GM10248 (cell line): Measurements from ENCODE around the gene MBTD1.
"Not testable (repeated sequence)": the region's sequence is repeated elsewhere in the genome, so short reads cannot be mapped to it uniquely, and the experiment has no call there.

Experiments used
- CTCF ChIA-PET: fragments of 300-600 bp; sonication (Branson Sonifier 250); formaldehyde crosslinking; extraction: SDS; loops from one replicate; lab custom pipeline; 2021; ENCODE audit warnings: antibody characterized with exemption; lab: Yijun Ruan, JAX
- POLR2A ChIA-PET: fragments of 350-650 bp; sonication (Branson Sonifier 250); formaldehyde crosslinking; extraction: SDS; loops from one replicate; lab custom pipeline; 2020; ENCODE audit warnings: antibody characterized with exemption; lab: Yijun Ruan, JAX
- DNase-seq: peaks from one replicate; pipeline ENCODE4 v3.0.0; 2012; ENCODE audit errors: extremely low spot score
- TF ChIP-seq, protein P1 (sequence below): IDR thresholded peaks from 2 replicates; pipeline ENCODE4 v1.5.1; 2012; ENCODE audit warnings: mild to moderate bottlenecking, low read depth; ENCODE audit errors: extremely low read depth, missing control alignments, control extremely low read depth

Gene MBTD1

DNA sequence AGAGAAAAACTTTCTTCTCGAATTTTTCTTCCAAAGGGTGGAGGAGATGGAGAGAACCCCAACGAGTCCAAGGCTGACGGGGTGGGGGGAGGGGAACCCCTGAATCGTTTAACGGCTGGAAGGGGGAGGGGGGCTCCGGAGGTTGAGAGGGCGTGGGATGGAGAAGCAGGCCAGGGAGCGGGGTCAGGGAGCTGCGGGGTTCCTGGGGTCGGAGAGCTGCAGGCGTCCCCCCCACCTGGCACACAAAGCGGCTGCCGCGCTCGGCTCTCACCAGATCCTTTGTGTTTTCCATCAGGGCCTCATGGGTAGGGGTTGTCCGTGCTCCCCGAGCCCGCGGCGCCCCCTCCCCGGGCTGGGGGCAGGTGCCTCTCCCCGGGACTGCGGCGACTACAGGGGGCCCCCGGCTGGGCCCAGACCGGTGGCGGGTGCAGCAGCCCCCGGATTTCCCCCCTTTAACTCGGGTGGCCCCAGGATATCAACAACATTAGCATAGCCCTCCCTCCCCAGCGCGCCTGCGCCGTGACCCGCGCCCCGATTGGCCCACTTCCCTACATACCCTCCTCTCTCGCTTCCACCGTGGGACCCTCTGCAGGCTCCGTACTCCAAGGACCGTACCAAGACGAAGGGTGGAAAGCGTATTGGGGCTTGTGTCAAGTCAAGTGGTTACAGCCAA lies at the start of gene MBTD1:
TSS of gene MBTD1 (minus strand) at position 486 of the 673 bp plus-strand sequence. CDS start 34,888 bp downstream, outside the sequence.
- ChIA-PET CTCF (no interaction called here), POLR2A (no interaction called here)
- DNase-seq, result peak; percentile 98
- TF ChIP-seq, protein P1, sequence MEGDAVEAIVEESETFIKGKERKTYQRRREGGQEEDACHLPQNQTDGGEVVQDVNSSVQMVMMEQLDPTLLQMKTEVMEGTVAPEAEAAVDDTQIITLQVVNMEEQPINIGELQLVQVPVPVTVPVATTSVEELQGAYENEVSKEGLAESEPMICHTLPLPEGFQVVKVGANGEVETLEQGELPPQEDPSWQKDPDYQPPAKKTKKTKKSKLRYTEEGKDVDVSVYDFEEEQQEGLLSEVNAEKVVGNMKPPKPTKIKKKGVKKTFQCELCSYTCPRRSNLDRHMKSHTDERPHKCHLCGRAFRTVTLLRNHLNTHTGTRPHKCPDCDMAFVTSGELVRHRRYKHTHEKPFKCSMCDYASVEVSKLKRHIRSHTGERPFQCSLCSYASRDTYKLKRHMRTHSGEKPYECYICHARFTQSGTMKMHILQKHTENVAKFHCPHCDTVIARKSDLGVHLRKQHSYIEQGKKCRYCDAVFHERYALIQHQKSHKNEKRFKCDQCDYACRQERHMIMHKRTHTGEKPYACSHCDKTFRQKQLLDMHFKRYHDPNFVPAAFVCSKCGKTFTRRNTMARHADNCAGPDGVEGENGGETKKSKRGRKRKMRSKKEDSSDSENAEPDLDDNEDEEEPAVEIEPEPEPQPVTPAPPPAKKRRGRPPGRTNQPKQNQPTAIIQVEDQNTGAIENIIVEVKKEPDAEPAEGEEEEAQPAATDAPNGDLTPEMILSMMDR, result no peak

DNA sequence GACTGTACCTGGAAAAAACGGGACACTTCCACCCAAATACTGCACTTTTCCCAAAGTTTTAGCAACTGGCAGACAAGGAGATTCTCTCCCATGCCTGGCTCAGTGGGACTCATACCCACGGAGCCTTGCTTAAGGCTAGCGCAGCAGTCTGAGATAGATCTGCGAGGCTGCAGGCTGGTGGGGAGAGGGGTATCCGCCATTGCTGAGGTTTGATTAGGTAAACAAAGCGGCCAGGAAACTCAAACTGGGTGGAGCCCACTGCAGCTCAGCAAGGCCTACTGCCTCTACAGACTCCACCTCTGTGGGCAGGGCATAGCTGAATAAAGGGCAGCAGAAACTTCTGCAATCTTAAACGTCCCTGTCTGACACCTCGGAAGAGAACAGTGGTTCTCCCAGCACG lies 45.3 kb upstream of the MBTD1 start:
- CTCF ChIA-PET, result no interaction called here
- POLR2A ChIA-PET, result no interaction called here
- TF ChIP-seq, protein P1, result no peak
- no peak for DNase-seq

DNA sequence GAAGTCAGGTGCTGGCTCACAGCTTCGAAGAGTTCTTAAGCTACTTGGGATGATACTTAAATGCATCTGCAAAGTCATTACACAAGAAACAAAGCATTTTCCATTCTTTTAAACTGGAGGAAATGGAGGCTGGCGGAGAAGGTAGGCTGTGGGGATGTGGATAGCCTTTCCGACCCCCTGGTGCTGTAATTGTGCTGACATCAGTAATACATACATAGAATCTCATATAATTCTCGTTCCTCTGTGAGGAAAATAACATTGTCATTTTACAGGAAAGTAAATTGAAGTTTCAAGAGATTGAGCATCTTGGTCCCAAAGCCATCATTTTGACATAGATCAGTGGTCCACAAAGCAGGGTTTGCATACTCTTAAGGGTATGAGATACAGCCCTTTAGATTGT lies 40.0 kb upstream of the MBTD1 start:
- no peak for DNase-seq
- TF ChIP-seq, protein P1, result no peak
- ChIA-PET POLR2A (no interaction called here), CTCF (interaction anchor here (1.1 to 3.0 kb wide), 7 partner anchors 13 to 807 kb away, joined by 3 to 16 read pairs (median 5); no protein-coding TSS in a partner anchor)

DNA sequence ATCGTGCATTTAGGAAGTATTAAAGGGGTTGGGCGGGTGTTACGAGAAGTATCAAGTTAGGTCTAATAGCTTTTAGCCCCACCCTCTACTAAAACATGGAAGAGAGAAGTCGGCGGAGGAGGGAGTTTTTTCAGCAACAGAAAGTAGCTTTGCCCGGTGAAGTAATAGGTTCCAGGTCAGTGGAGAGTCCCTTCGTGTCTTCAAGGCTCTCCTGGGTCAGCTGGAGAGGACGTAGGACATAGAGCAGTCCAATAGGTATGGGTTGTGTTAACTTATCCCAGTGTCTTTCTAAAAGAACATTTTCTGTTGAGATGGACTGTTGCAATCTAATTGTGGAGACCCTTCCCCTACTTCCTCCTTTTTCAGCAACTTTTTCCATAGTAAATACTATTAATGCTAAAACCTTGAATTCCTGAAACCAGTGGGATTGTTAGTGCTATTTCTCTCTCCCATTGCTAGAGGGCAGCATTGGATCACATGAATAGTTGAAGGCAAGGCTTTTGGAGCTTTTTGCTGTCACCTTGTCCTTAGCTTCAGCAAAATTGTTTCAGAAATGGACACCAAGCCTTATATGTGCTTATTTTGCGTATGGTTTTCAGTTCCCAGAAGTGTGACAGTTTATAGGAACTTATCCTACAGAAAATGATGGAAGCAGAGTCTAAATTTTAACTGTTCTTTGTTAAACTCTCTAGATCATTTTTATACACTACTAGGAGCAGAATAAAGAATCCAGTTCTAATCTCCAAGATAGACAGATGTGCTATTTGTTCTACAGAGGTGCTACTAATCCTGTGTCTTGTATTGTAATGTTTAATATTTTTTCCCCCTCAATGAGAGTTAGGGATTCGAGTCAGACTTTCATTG lies 38.9 kb upstream of the MBTD1 start:
- ChIA-PET CTCF (interaction anchor here (1.1 to 3.8 kb wide), 14 partner anchors 10 to 808 kb away, joined by 3 to 16 read pairs (median 4); no protein-coding TSS in a partner anchor), POLR2A (interaction anchor here (0.6 kb wide), 1 partner anchor 28 kb away, joined by 3 read pairs; no protein-coding TSS in a partner anchor)
- TF ChIP-seq, protein P1, result peak; percentile 51
- peak; percentile 18 for DNase-seq

DNA sequence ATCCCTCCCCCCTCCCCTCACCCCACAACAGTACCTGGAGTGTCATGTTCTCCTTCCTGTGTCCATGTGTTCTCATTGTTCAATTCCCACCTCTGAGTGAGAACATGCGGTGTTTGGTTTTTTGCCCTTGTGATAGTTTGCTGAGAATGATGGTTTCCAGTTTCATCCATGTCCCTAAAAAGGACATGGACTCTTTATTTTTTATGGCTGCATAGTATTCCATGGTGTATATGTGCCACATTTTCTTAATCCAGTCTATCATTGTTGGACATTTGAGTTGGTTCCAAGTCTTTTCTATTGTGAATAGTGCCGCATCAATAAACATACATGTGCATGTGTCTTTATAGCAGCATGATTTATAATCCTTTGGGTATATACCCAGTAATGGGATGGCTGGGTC lies 34.5 kb upstream of the MBTD1 start:
- CTCF ChIA-PET, POLR2A ChIA-PET, DNase-seq: not testable (repeated sequence)

DNA sequence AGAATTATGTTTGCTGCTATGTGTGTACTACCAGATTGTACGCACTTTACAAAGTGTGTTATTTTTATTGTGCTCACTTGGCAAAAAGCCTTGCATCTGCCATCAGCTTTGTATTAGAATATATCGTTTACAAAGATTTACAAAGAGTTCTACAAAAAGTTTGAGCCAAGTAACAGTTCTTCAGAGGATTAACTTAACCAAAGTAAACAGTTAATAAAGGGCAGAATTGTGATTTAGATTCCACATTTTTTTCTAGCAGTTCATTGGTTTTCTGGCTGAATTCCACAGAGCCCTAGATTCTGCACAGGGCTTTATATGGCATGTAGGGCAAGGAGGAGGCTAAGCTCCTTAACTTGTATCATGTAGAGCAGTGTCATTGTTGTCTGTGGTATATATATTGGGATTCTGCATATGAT lies 29.9 kb upstream of the MBTD1 start:
- ChIA-PET CTCF (no interaction called here), POLR2A (no interaction called here)
- TF ChIP-seq, protein P1, result no peak
- no peak for DNase-seq
